Osteoblast (primary cell): Measurements from ENCODE around the gene IL1RAPL1. TPM values are rescaled to one million over a fixed set of nuclear protein-coding genes. Genes with fewer than 3 reads are reported as not detected.

Experiments
- DNase-seq: peaks from one replicate; pipeline ENCODE4 v3.0.0; 2011; ENCODE audit warnings: low spot score, mixed read lengths; ENCODE audit not compliant: insufficient read length; ENCODE audit errors: missing footprints
- H2AFZ ChIP-seq: 2 replicates; pipeline ENCODE4 v1.6.0; 2011; ENCODE audit warnings: mild to moderate bottlenecking, low read length
- H3K27ac ChIP-seq: 2 replicates; pipeline ENCODE4 v1.5.1; 2011; ENCODE audit warnings: mild to moderate bottlenecking, low read depth, low read length, moderate library complexity
- H3K27me3 ChIP-seq: 2 replicates; pipeline ENCODE4 v1.6.0; 2012; ENCODE audit warnings: mild to moderate bottlenecking, control low read depth, inconsistent platforms, low read length, moderate library complexity; ENCODE audit not compliant: insufficient read depth
- H3K36me3 ChIP-seq: 2 replicates; pipeline ENCODE4 v1.5.1; 2011; ENCODE audit warnings: mild to moderate bottlenecking, low read length, control low read depth, moderate library complexity; ENCODE audit not compliant: insufficient read depth
- H3K4me1 ChIP-seq: 2 replicates; pipeline ENCODE4 v1.5.1; 2011; ENCODE audit warnings: mild to moderate bottlenecking, low read length, control low read depth, moderate library complexity; ENCODE audit not compliant: insufficient read depth
- H3K4me2 ChIP-seq: 2 replicates; pipeline ENCODE4 v1.6.0; 2011; ENCODE audit warnings: mild to moderate bottlenecking, low read length; ENCODE audit not compliant: insufficient read depth
- H3K4me3 ChIP-seq: fragments of 200-600 bp; sonication (generic); 3 replicates; pipeline ENCODE4 v1.5.1; 2012; ENCODE audit warnings: mild to moderate bottlenecking, low read length, inconsistent platforms; ENCODE audit not compliant: insufficient read depth
- H3K79me2 ChIP-seq: 2 replicates; pipeline ENCODE4 v1.6.0; 2012; ENCODE audit warnings: mild to moderate bottlenecking, low read length, control low read depth, inconsistent platforms; ENCODE audit not compliant: insufficient read depth
- H3K9me3 ChIP-seq: 2 replicates; pipeline ENCODE4 v1.5.1; 2011; ENCODE audit warnings: low read depth, low read length, control low read depth
- H4K20me1 ChIP-seq: 2 replicates; pipeline ENCODE4 v1.6.0; 2012; ENCODE audit warnings: mild to moderate bottlenecking, low read length, control low read depth; ENCODE audit not compliant: insufficient read depth
- CTCF ChIP-seq: IDR thresholded peaks from 2 replicates; pipeline ENCODE4 v1.5.1; 2011; ENCODE audit warnings: mild to moderate bottlenecking, low read depth, low read length, moderate library complexity; ENCODE audit errors: extremely low read depth
- total RNA-seq: library from RNA; depleted of rRNA; stranded (reverse); fragments of >200 nt; gene quantifications from 2 replicates; pipeline ENCODE4 v1.2.3, GENCODE V29; 2012

Gene IL1RAPL1
- total RNA-seq, 1 donor, result under 0.01 TPM

- DNase-seq, result no peak
- no peak overlapping the region for H3K27ac ChIP-seq
- H3K4me2 ChIP-seq, result no peak overlapping the region
- no peaks in the 10 kb centered on the region for H3K27me3 ChIP-seq
- no peaks in the 10 kb centered on the region for H3K79me2 ChIP-seq
- H3K4me3 ChIP-seq, result no peak overlapping the region
- no peaks in the 10 kb centered on the region for H3K9me3 ChIP-seq
- H4K20me1 ChIP-seq, result no peaks in the 10 kb centered on the region
- H2AFZ ChIP-seq, result no peak overlapping the region
- no peak for TF ChIP-seq CTCF
- H3K4me1 ChIP-seq, result no peaks in the 10 kb centered on the region
- no peaks in the 10 kb centered on the region for H3K36me3 ChIP-seq
These were observed 585.6 kb downstream of the IL1RAPL1 start for GRCh38 chrX:29172880-29173279.

GRCh38 chrX:29187264-29187663 is 600.0 kb downstream of the IL1RAPL1 start:
- no peaks in the 10 kb centered on the region for H3K9me3 ChIP-seq
- no peaks in the 10 kb centered on the region for H3K4me1 ChIP-seq
- no peaks in the 10 kb centered on the region for H3K79me2 ChIP-seq
- TF ChIP-seq CTCF, result no peak
- no peak overlapping the region for H3K27ac ChIP-seq
- DNase-seq, result no peak
- no peaks in the 10 kb centered on the region for H3K36me3 ChIP-seq
- H3K4me2 ChIP-seq, result no peak overlapping the region
- no peaks in the 10 kb centered on the region for H4K20me1 ChIP-seq
- H3K27me3 ChIP-seq, result no peaks in the 10 kb centered on the region
- no peak overlapping the region for H2AFZ ChIP-seq
- H3K4me3 ChIP-seq, result no peak overlapping the region

GRCh38 chrX:29196501-29196900 is 609.3 kb downstream of the IL1RAPL1 start:
- Histone ChIP-seq H3K27me3 (no peaks in the 10 kb centered on the region), H3K9me3 (no peaks in the 10 kb centered on the region), H3K4me3 (no peak overlapping the region), H3K4me2 (no peak overlapping the region), H2AFZ (no peak overlapping the region), H3K79me2 (no peaks in the 10 kb centered on the region), H3K4me1 (no peaks in the 10 kb centered on the region), H3K27ac (no peak overlapping the region), H4K20me1 (no peaks in the 10 kb centered on the region), H3K36me3 (no peaks in the 10 kb centered on the region)
- no peak for TF ChIP-seq CTCF
- DNase-seq, result no peak

- H3K9me3 ChIP-seq, result no peaks in the 10 kb centered on the region
- H3K27me3 ChIP-seq, result no peaks in the 10 kb centered on the region
- no peak for DNase-seq
- no peak for TF ChIP-seq CTCF
- H3K79me2 ChIP-seq, result no peaks in the 10 kb centered on the region
- H2AFZ ChIP-seq, result no peak overlapping the region
- no peaks in the 10 kb centered on the region for H4K20me1 ChIP-seq
- no peak overlapping the region for H3K27ac ChIP-seq
- H3K4me1 ChIP-seq, result no peaks in the 10 kb centered on the region
- no peak overlapping the region for H3K4me3 ChIP-seq
- H3K4me2 ChIP-seq, result no peak overlapping the region
- H3K36me3 ChIP-seq, result no peaks in the 10 kb centered on the region
These were observed 628.0 kb downstream of the IL1RAPL1 start for GRCh38 chrX:29215251-29215650.
